ACHN (cell line): ENCODE data around the gene HOXA7.

Experiments
- DNase-seq: peaks from one replicate; pipeline ENCODE4 v3.0.0-alpha.2; 2015
- in situ Hi-C: cut with HindIII; loops from 2 replicates; pipeline ENCODE4 v1.10.0; 2017; ENCODE audit warnings: low sequenced_read_pairs, low pct_ligation_motif_present, low pct_unique_long_range_greater_than_20kb

The HOXA7 gene

GRCh38 chr7:27144781-27145164, 11.7 kb downstream of the HOXA7 start:
- in situ Hi-C loops = no loop called here
- DNase-seq = no peak

DNA sequence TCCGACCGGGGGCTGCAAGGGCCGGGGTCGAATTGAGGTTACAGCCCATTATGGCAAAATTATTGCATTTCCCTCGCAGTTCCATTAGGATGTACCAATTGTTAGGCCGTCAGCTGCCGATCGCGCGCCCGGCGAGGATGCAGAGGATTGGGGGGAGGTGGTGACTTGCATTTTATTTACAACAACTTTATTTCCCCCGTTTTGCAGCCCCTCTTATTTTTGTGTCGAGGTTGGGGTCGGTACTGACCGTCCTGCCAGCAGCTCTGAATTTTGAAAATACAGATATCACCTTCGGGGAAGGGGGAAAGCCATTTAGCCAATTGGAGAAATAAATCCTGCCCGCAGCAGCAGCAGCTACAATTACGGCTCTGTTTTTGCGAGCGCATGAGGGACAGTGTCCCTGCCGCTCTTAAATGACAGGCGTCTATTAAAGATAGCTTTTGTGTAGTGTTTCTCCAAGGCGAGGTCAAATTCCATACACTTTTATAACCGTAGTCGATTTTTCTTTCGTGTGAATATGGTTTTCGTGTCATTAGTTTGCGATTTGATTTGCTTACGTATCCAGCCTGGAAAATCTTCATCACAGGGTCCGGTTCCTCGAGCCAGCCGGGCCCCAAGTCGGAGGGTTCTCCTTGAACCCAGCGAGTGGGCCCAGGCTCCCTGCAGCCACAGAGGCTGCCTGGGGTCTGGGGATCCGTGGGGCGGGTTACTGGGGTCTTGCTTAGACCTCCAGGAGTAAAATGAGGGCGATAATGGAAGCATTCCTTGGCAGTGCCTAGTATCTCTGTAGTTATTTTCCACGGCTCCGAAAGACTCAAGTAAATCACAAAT, 12.3 kb downstream of the HOXA7 start:
- in situ Hi-C loops = no loop called here
- DNase-seq = no peak

DNA sequence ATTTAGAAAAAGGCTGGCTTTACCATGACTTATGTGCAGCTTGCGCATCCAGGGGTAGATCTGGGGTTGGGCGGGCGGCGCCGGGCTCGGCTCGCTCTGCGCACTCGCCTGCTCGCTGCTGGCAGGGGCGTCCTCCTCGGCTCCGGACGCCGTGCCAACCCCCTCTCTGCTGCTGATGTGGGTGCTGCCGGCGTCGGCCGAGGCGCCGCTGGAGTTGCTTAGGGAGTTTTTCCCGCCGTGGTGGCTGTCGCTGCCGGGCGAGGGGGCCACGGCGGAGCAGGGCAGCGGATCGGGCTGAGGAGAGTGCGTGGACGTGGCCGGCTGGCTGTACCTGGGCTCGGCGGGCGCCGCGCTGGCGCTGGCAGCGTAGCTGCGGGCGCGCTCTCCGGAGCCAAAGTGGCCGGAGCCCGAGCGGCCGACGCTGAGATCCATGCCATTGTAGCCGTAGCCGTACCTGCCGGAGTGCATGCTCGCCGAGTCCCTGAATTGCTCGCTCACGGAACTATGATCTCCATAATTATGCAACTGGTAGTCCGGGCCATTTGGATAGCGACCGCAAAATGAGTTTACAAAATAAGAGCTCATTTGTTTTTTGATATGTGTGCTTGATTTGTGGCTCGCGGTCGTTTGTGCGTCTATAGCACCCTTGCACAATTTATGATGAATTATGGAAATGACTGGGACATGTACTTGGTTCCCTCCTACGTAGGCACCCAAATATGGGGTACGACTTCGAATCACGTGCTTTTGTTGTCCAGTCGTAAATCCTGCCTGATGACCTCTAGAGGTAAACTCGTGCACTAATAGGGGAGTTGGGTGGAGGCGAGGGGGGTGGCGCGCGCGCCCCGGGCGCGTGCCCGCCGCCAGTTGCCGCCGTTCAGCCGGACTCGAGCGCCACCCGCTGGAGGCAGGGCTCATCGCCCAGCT, 13.2 kb downstream of the HOXA7 start, which contains the start of gene HOXA5:
Gene HOXA5, minus strand, starts transcription at position 659 of the 927 bp plus-strand sequence. Its CDS starts 74 bp downstream, at position 585.
- in situ Hi-C loops = no loop called here
- peak; percentile 99 for DNase-seq

DNA sequence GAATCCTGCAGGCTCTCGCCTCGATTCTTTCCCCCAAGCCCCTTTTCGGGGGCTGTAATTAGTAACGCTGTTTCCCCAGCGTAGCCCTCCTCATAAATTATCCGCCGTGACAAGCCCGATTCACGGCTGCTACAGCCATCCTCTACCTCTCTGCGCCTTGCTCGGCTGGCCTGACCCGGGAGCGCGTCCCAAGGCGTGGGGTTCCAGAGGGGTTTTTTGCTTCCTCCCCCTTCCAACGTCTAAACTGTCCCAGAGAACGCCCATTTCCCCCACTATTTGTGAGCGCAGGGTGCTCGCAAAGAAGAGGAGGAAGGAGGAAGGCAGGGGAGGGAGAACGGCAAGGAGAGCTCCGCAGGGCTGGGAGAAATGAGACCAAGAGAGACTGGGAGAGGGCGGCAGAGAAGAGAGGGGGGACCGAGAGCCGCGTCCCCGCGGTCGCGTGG, 13.9 kb downstream of the HOXA7 start:
- DNase-seq = peak; percentile 46
- in situ Hi-C loops = no loop called here

GRCh38 chr7:27141923-27142579, 14.4 kb downstream of the HOXA7 start:
- in situ Hi-C loops = no loop called here
- peak; percentile 87 for DNase-seq

GRCh38 chr7:27141137-27141922, 15.1 kb downstream of the HOXA7 start:
- in situ Hi-C loops = no loop called here
- no peak for DNase-seq

- in situ Hi-C loops = no loop called here
Observed at GRCh38 chr7:27140126-27140857, 16.2 kb downstream of the HOXA7 start.

DNA sequence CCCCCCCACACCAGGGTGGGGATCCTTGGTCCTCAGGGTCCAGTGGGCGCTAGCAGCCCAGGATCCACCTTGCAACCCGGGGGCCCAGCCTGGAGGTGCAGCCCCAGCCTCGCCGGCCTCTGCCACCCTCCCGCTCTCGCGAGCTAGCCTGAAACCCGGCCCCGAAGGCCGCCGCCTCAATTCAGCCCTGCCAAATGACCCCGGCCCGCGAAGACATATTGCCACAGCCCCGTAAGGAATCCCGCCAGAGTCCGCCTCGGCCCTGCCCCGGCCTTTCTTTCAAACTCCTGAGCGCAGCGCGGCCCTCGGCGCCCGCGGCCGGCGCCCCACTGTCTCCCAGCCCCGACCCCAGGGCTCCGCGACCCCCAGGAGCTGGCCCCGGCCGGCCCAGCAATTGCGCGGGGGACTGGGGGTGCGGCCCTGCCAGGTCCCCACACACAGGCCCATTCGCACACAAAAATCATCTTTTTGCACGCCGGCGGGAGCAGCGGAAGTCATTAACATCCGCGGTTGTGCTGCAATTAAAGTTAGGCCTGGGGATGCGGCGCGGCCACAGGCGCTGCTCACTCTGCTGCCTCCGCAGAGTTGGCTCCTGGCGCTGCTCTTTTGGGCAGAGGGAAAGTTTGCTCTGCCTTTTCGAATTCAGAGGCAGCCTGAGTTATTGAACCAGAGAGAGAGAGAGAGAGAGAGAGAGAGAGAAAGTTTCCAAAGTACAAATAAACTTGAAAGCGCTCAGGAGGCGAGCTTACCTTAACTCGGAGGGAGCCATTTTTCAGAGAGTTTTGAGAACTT, 16.9 kb downstream of the HOXA7 start:
- in situ Hi-C loops = no loop called here
- DNase-seq = no peak

More at GRCh38 chr7:27140126-27140857, 16.2 kb downstream of the HOXA7 start:
- no peak for DNase-seq

GRCh38 chr7:27138985-27139333, 17.5 kb downstream of the HOXA7 start:
- in situ Hi-C loops = no loop called here
- no peak for DNase-seq

DNA sequence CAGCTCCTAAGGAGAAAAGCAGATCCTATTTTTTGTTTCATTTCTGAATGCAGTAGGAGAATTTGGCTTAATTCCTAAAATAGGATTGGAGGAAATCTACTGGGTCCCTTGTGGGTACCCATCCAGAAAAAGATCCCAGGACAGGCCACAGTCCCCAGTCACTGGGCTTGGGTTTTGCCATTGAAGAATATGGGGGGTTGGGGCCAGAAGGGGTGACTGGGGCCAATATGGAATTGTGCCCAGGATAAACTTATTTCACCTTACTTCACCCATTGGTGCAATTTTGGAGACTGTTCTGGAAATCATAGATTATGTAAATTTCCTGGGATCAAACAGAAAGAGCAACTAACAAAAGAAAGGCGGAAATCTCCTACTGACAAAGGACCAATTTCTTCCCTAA, 18.0 kb downstream of the HOXA7 start:
- no peak for DNase-seq
- in situ Hi-C loops = no loop called here

GRCh38 chr7:27137640-27138315, 18.7 kb downstream of the HOXA7 start:
- in situ Hi-C loops = no loop called here
- no peak for DNase-seq

GRCh38 chr7:27134392-27134791, 22.1 kb downstream of the HOXA7 start:
- in situ Hi-C loops = no loop called here
- DNase-seq = no peak

GRCh38 chr7:27133409-27134231, 22.9 kb downstream of the HOXA7 start:
- in situ Hi-C loops = no loop called here
- no peak for DNase-seq

GRCh38 chr7:27132978-27133377, 23.5 kb downstream of the HOXA7 start:
- in situ Hi-C loops = no loop called here
- no peak for DNase-seq

DNA sequence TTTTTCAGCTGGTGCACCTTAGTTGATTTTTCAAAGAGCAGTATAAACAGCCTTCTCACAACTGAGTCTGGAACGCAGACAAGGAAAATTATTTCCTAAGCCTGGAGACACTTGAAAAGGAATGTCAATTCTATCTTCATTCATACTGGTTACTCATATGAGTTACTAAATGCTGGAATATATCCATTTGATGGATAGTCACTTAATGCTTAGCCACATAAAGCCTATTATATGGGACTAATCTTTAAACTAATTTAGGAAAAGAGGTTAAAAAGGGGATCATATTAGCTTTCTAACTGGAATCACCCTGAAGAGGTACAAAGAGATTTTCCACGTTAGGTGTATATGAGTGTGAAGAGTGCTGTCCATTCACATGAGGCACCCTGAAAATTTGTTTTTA, 24.3 kb downstream of the HOXA7 start:
- in situ Hi-C loops = no loop called here
- DNase-seq = no peak

DNA sequence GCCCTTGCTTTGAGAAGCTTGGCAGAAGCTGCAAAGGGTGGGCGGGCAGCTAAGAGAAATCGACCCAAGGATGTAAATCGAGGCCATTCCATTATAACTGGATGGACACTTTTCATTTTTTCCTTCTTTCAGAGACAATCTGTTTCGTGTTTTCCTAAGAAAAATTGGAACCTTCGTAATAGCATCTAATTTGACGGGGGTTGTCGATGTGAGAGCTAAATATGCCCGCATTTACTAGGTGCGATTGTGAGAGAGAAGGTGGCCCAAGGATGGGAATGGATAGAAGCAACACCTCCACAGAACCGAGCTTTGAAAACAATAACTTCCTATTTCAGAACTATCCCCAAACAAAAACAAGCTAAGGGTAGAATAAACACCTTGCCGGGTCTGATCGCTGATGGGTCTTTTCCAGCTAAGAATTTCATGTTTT, 25.1 kb downstream of the HOXA7 start:
- DNase-seq = no peak
- in situ Hi-C loops = no loop called here
